K562 (cell line): ENCODE data around the gene ELP5. TPM values are rescaled to one million over a fixed set of nuclear protein-coding genes. Genes with fewer than 3 reads are reported as not detected.

Source experiments
- ATAC-seq: fragments of 200-7000 bp; cut with Tn5 transposase; 3 replicates; pipeline ENCODE4 v1.9.1; 2020; ENCODE audit warnings: moderate library complexity
- BruUV-seq: library from RNA; stranded (reverse); fragments of 400-500 nt; replicated peaks from 2 replicates; lab custom pipeline; 2021; lab: Mats Ljungman, UMichigan
- CTCF ChIA-PET: fragments of 300-600 bp; formaldehyde crosslinking; extraction: SDS; loops from one replicate; lab custom pipeline; 2021; ENCODE audit warnings: low intra/inter-chr PET ratio; lab: Yijun Ruan, JAX
- POLR2A ChIA-PET: fragments of 300-600, 350-650 bp; sonication (Branson Sonifier 250); formaldehyde crosslinking; extraction: SDS; loops from one replicate; lab custom pipeline; 2021; ENCODE audit warnings: antibody characterized with exemption, inconsistent platforms; lab: Yijun Ruan, JAX
- DNase-seq, 4 experiments: peaks; one replicate each; pipeline versions ENCODE4 v3.0.0 to v3.0.0-alpha.2; 2011 to 2018; ENCODE audit warnings: low spot score in 3 of 4, mixed read lengths in 3 of 4; ENCODE audit errors: extremely low read depth in 1 of 4
- FAIRE-seq: peaks from 2 replicates; lab custom pipeline; 2011; peaks lifted over from hg19 to GRCh38; lab: Jason Lieb, UNC
- H2AFZ ChIP-seq: 2 replicates; pipeline ENCODE4 v1.6.0; 2011; ENCODE audit warnings: low read depth, low read length, control low read depth, inconsistent platforms
- H3K27ac ChIP-seq: fragments of 200-600 bp; 3 replicates; pipeline ENCODE4 v1.8.0; 2011; ENCODE audit warnings: low read depth, mild to moderate bottlenecking, control low read depth, inconsistent platforms, low read length, moderate library complexity, mixed read lengths; ENCODE audit errors: extremely low read depth
- H3K27me3 ChIP-seq, 2 experiments: fragments of 300-600 bp in 1 of 2; 2 replicates in 1 of 2; 3 replicates in 1 of 2; pipeline versions ENCODE4 v1.6.0 to v1.8.0; 2011; ENCODE audit warnings: inconsistent platforms in 2 of 2, low read length in 2 of 2, mild to moderate bottlenecking in 1 of 2, mixed read lengths in 1 of 2, moderate library complexity in 1 of 2; ENCODE audit not compliant: control insufficient read depth in 2 of 2, insufficient read depth in 2 of 2
- H3K36me3 ChIP-seq: fragments of 300-600 bp; 3 replicates; pipeline ENCODE4 v1.8.0; 2011; ENCODE audit warnings: mild to moderate bottlenecking, low read length, inconsistent platforms; ENCODE audit not compliant: control insufficient read depth, insufficient read depth
- H3K4me1 ChIP-seq, 2 experiments: fragments of 200-600 bp in 1 of 2; replicated peaks in 1 of 2; 2 replicates in 1 of 2; 3 replicates in 1 of 2; pipeline versions ENCODE4 v1.5.1 to v1.8.0; 2011; ENCODE audit warnings: inconsistent platforms in 2 of 2, low read length in 2 of 2, mild to moderate bottlenecking in 1 of 2, mixed read lengths in 1 of 2, moderate library complexity in 1 of 2; ENCODE audit not compliant: control insufficient read depth in 2 of 2, insufficient read depth in 2 of 2
- H3K4me2 ChIP-seq: 2 replicates; pipeline ENCODE4 v1.6.1; 2011; ENCODE audit warnings: low read length, control low read depth, inconsistent platforms, mixed read lengths; ENCODE audit not compliant: insufficient read depth
- H3K4me3 ChIP-seq: fragments of 200-600 bp; sonication (generic), shearing (Covaris generic); 2 replicates; pipeline ENCODE4 v1.5.1; 2016; ENCODE audit warnings: control low read depth, inconsistent platforms
- H3K79me2 ChIP-seq: fragments of 200-600 bp; 3 replicates; pipeline ENCODE4 v1.8.0; 2011; ENCODE audit warnings: low read length, inconsistent platforms; ENCODE audit not compliant: control insufficient read depth, insufficient read depth
- H3K9ac ChIP-seq, 2 experiments: 2 replicates each; pipeline versions ENCODE4 v1.6.0 to v1.6.1; 2011; ENCODE audit warnings: low read depth in 2 of 2, low read length in 2 of 2, control low read depth in 1 of 2, inconsistent platforms in 1 of 2, mild to moderate bottlenecking in 1 of 2, mixed read lengths in 1 of 2; ENCODE audit not compliant: insufficient read depth in 1 of 2
- H3K9me1 ChIP-seq: one replicate; pipeline ENCODE4 v1.6.0; 2011; ENCODE audit warnings: inconsistent platforms, mild to moderate bottlenecking, low read length, moderate library complexity; ENCODE audit not compliant: control insufficient read depth, insufficient read depth
- H3K9me3 ChIP-seq: replicated peaks from 2 replicates; pipeline ENCODE4 v1.5.1; 2011; ENCODE audit warnings: low read depth, low read length, inconsistent platforms; ENCODE audit not compliant: control insufficient read depth, insufficient read depth
- H4K20me1 ChIP-seq: replicated peaks from 2 replicates; pipeline ENCODE4 v1.6.1; 2011; ENCODE audit warnings: low read length, inconsistent platforms, mixed read lengths; ENCODE audit not compliant: control insufficient read depth, insufficient read depth
- DMBX1 ChIP-seq: fragments of 250-450 bp; sonication (Bioruptor Pico); IDR thresholded peaks from 2 replicates; pipeline ENCODE4 v1.8.0; 2022; ENCODE audit warnings: inconsistent platforms, mild to moderate bottlenecking, moderate library complexity, borderline replicate concordance
- HOXB6 ChIP-seq: fragments of 250-450 bp; sonication (Bioruptor Pico); IDR thresholded peaks from 2 replicates; pipeline ENCODE4 v1.5.1; 2022; ENCODE audit warnings: mild to moderate bottlenecking, borderline replicate concordance
- MTA3 ChIP-seq: fragments of 450-650 bp; formaldehyde crosslinking; IDR thresholded peaks from 2 replicates; pipeline ENCODE4 v1.6.1; 2017; ENCODE audit warnings: mild to moderate bottlenecking, borderline replicate concordance
- POLR2H ChIP-seq: IDR thresholded peaks from 2 replicates; pipeline ENCODE4 v1.6.1; 2016; ENCODE audit warnings: missing genetic modification characterization, low read depth, mild to moderate bottlenecking, control low read depth, missing compliant biosample characterization, moderate library complexity
- RHOXF2B ChIP-seq: fragments of 250-450 bp; sonication (Bioruptor Pico); conservative IDR thresholded peaks from 2 replicates; pipeline ENCODE4 v1.5.1; 2021
- SOX6 ChIP-seq: fragments of 450-650 bp; IDR thresholded peaks from 2 replicates; pipeline ENCODE4 v1.6.1; 2014; ENCODE audit warnings: mild to moderate bottlenecking
- TCF7 ChIP-seq: sonication (generic); IDR thresholded peaks from 2 replicates; pipeline ENCODE4 v1.6.1; 2016; ENCODE audit warnings: antibody characterized with exemption, borderline replicate concordance
- WGBS: fragments of 100-300 bp; shearing (Covaris generic); methylation state at CpG from one replicate; pipeline ENCODE4 v1.1.6; 2016; ENCODE audit warnings: low coverage, mixed read lengths; ENCODE audit not compliant: insufficient coverage; ENCODE audit errors: missing lambda C conversion rate; 5-methylcytosine and 5-hydroxymethylcytosine counted together
- in situ Hi-C: fragments of 300-500 bp; cut with MboI; formaldehyde crosslinking; loops from 4 replicates; pipeline ENCODE4 v1.15.0; 2018; ENCODE audit warnings: inconsistent platforms, mixed read lengths
- intact Hi-C: fragments of 100-400 bp; cut with micrococcal nuclease; formaldehyde crosslinking; loops from 2 replicates; pipeline ENCODE4 v1.14.2; 2022
- polyA plus RNA-seq, 8 experiments: library from polyadenylated mRNA; depleted of rRNA in 4 of 8; stranded (reverse) in 5 of 8; unstranded in 3 of 8; fragments of >200 nt; fragmentation: Nextera tagmentation in 2 of 8; fragmentation: Illumina TruSeq in 1 of 8; extraction: Ambion mirVana in 2 of 8; extraction: Trizol in 1 of 8; gene quantifications; 2 replicates each; pipeline versions ENCODE4 v1.2.1 to v1.2.3, GENCODE V29; 2011 to 2014; ENCODE audit warnings: inconsistent platforms in 1 of 8, missing spikeins in 1 of 8
- total RNA-seq, 7 experiments: library from RNA; depleted of rRNA in 6 of 7; stranded (reverse); fragments of >200 nt in 6 of 7; fragmentation: Illumina TruSeq in 2 of 7; extraction: Trizol in 2 of 7; gene quantifications; 2 replicates each; pipeline versions ENCODE4 v1.2.1 to v1.2.3, GENCODE V29; 2011 to 2021; ENCODE audit warnings: low replicate concordance in 1 of 7

ELP5 gene
- total and polyA plus RNA-seq, 9 of the 15 experiments (the other 6 are each of a cell fraction or from before 2014, with no cell fraction given) = 25.7 to 77.9 (median 52.9) TPM

GRCh38 chr17:7208754-7209460 is 43.1 kb upstream of the ELP5 start:
- H3K27me3 ChIP-seq = no peaks in the 10 kb centered on the region
- ATAC-seq (no peak), DNase-seq (no peak), FAIRE-seq (no peak)
- H2AFZ ChIP-seq = no peak overlapping the region
- H3K27ac ChIP-seq = no peak overlapping the region
- no peak overlapping the region for H3K4me3 ChIP-seq
- POLR2A ChIA-PET = interaction anchor here (0.6 kb wide), 2 partner anchors 16 to 195 kb away, joined by 3 to 4 read pairs; no protein-coding TSS in a partner anchor
- H4K20me1 ChIP-seq = peaks cover 3% of the 10 kb centered on the region; the same call in 1 of the 2 replicates
- no TSS peak for BruUV-seq
- H3K79me2 ChIP-seq = peaks cover 14% of the 10 kb centered on the region; the same call in 2 of the 3 replicates
- H3K4me2 ChIP-seq = no peak overlapping the region
- H3K4me1 ChIP-seq = peaks cover 7 to 41% of the 10 kb centered on the region in 2 experiments; a peak in 4 of 5 replicates
- WGBS = 73% methylated on average over 4 of the region's 9 CpGs
- no peak for TF ChIP-seq POLR2H (tag)
- TF ChIP-seq HOXB6 = no peak
- TF ChIP-seq SOX6 = no peak
- TF ChIP-seq TCF7 = no peak
- no peak for TF ChIP-seq DMBX1 (CRISPR knock-in tag)
- TF ChIP-seq MTA3 = no peak
- TF ChIP-seq RHOXF2B (CRISPR knock-in tag) = no peak
- no peaks in the 10 kb centered on the region for H3K9me1 ChIP-seq
- intact Hi-C loops = no loop called here
- CTCF ChIA-PET = no interaction called here
- no peaks in the 10 kb centered on the region; the same call in 2 of the 3 replicates for H3K36me3 ChIP-seq
- H3K9me3 ChIP-seq = no peaks in the 10 kb centered on the region
- no peak overlapping the region for H3K9ac ChIP-seq
- in situ Hi-C loops = no loop called here
